ENCODE results near the gene PARL. TPM values are rescaled to one million over a fixed set of nuclear protein-coding genes. Genes with fewer than 3 reads are reported as not detected.

The PARL gene
- total and polyA plus RNA-seq, 9 of the 15 experiments (the other 6 are each of a cell fraction or from before 2014, with no cell fraction given) = 39.5 to 82.4 (median 57.4) TPM

GRCh38 chr3:183911087-183911486 is 26.4 kb upstream of the PARL start:
- no peaks in the 10 kb centered on the region for H4K20me1 ChIP-seq (replicated peaks; ENCODE audit: control insufficient read depth, insufficient read depth, low read length)
- BruUV-seq (replicated peaks) = no TSS peak
- no peak overlapping the region for H3K27ac ChIP-seq (ENCODE audit: extremely low read depth, low read depth, low read length)
- CTCF ChIA-PET (ENCODE audit: low intra/inter-chr PET ratio) = interaction anchor here (0.7 kb wide), 1 partner anchor 27 kb away, joined by 3 read pairs; the partner anchor contains the start of gene PARL
- POLR2A ChIA-PET = interaction anchor here (0.9 to 1.7 kb wide), 3 partner anchors 8 to 22 kb away, joined by 4 to 7 read pairs (median 5); no protein-coding TSS in a partner anchor
- peaks cover 0 to 9% of the 10 kb centered on the region in 2 experiments; a peak in 3 of 5 replicates for H3K27me3 ChIP-seq (ENCODE audit: control insufficient read depth in 2 of 2, insufficient read depth in 2 of 2, low read length in 2 of 2)
- FAIRE-seq (no peak), ATAC-seq (peak; percentile 33), DNase-seq (ENCODE audit: extremely low read depth in 1 of 4, low spot score in 3 of 4) (no peak)
- no peaks in the 10 kb centered on the region for H3K9me3 ChIP-seq (replicated peaks; ENCODE audit: control insufficient read depth, insufficient read depth, low read depth, low read length)
- no peak overlapping the region for H3K4me3 ChIP-seq
- no peak overlapping the region for H2AFZ ChIP-seq (ENCODE audit: low read depth, low read length)
- no peak overlapping the region for H3K9ac ChIP-seq (ENCODE audit: insufficient read depth in 1 of 2, low read depth in 2 of 2, low read length in 2 of 2)
- in situ Hi-C loops (cut with MboI) = no loop called here
- TF ChIP-seq ZKSCAN8 (CRISPR knock-in tag; IDR thresholded peaks at IDR 0.05) (no peak), BRD4 (IDR thresholded peaks at IDR 0.05) (no peak), MCM3 (IDR thresholded peaks at IDR 0.05) (no peak), MITF (IDR thresholded peaks at IDR 0.05) (no peak), TAF15 (IDR thresholded peaks at IDR 0.05; ENCODE audit: low read depth, low read length) (no peak), ZNF398 (CRISPR knock-in tag; IDR thresholded peaks at IDR 0.05) (no peak), MEF2A (IDR thresholded peaks at IDR 0.05; ENCODE audit: control insufficient read depth, low read depth, low read length) (no peak), ID3 (CRISPR knock-in tag; IDR thresholded peaks at IDR 0.05) (no peak), ID3 (tag; IDR thresholded peaks at IDR 0.05) (no peak)
- TF ChIP-seq, protein P1, sequence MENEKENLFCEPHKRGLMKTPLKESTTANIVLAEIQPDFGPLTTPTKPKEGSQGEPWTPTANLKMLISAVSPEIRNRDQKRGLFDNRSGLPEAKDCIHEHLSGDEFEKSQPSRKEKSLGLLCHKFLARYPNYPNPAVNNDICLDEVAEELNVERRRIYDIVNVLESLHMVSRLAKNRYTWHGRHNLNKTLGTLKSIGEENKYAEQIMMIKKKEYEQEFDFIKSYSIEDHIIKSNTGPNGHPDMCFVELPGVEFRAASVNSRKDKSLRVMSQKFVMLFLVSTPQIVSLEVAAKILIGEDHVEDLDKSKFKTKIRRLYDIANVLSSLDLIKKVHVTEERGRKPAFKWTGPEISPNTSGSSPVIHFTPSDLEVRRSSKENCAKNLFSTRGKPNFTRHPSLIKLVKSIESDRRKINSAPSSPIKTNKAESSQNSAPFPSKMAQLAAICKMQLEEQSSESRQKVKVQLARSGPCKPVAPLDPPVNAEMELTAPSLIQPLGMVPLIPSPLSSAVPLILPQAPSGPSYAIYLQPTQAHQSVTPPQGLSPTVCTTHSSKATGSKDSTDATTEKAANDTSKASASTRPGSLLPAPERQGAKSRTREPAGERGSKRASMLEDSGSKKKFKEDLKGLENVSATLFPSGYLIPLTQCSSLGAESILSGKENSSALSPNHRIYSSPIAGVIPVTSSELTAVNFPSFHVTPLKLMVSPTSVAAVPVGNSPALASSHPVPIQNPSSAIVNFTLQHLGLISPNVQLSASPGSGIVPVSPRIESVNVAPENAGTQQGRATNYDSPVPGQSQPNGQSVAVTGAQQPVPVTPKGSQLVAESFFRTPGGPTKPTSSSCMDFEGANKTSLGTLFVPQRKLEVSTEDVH (IDR thresholded peaks at IDR 0.05; ENCODE audit: low read depth, partially characterized antibody) = no peak
- TF ChIP-seq, protein P2, sequence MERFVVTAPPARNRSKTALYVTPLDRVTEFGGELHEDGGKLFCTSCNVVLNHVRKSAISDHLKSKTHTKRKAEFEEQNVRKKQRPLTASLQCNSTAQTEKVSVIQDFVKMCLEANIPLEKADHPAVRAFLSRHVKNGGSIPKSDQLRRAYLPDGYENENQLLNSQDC (CRISPR knock-in tag; IDR thresholded peaks at IDR 0.05) = no peak
- H3K4me2 ChIP-seq (ENCODE audit: insufficient read depth, low read length) = no peak overlapping the region
- no peaks in the 10 kb centered on the region for H3K9me1 ChIP-seq (ENCODE audit: control insufficient read depth, insufficient read depth, low read length)
- no peaks in the 10 kb centered on the region for H3K36me3 ChIP-seq (ENCODE audit: control insufficient read depth, insufficient read depth, low read length)
- 14% methylated on average over 6 of the region's 6 CpGs for WGBS (ENCODE audit: insufficient coverage, low coverage, missing lambda C conversion rate)
- H3K79me2 ChIP-seq (ENCODE audit: control insufficient read depth, insufficient read depth, low read length) = no peaks in the 10 kb centered on the region
- peaks cover 0 to 19% of the 10 kb centered on the region in 2 experiments; a peak in 3 of 5 replicates for H3K4me1 ChIP-seq (replicated peaks in 1 of 2; ENCODE audit: control insufficient read depth in 2 of 2, insufficient read depth in 2 of 2, low read length in 2 of 2)
- intact Hi-C loops (cut with micrococcal nuclease) = no loop called here
